ENCODE data around the gene SMIM10.
"Not testable (repeated sequence)": the region's sequence is repeated elsewhere in the genome, so short reads cannot be mapped to it uniquely, and the experiment has no call there.

SMIM10 gene

DNA sequence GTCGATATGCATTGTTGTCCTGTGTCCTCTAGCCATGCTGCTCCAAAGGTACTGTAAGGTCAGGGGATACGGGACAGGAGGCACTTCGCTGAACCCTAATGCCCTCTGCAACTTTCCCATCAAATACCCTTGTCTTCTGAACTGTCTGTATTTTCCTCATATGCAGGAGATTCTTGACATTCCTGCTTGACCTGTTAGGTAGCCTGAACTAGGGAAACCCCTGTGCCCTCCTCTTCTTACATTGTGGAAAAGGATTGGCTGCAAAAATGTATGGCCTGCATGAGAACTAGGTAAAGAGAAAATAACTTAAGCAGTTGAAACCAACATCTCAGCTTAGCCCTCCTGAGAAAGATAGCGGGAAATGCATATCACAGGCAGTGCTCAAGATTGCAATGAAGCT lies 20.1 kb downstream of the SMIM10 start:
- DNase-seq (ENCODE audit: low read depth in 2 of 2): no peak

- no peak for DNase-seq (ENCODE audit: low read depth in 2 of 2)
Measured at GRCh38 chrX:135015523-135016245, 24.9 kb downstream of the SMIM10 start.

- DNase-seq (ENCODE audit: low read depth in 2 of 2): not testable (repeated sequence)
Measured at GRCh38 chrX:135019890-135020289, 29.1 kb downstream of the SMIM10 start.

- not testable (repeated sequence) for DNase-seq (ENCODE audit: low read depth in 2 of 2)
Measured at GRCh38 chrX:135023791-135024190, 33.0 kb downstream of the SMIM10 start.

- DNase-seq (ENCODE audit: low read depth in 2 of 2): no peak
Measured at GRCh38 chrX:135024526-135024925, 33.7 kb downstream of the SMIM10 start.

DNA sequence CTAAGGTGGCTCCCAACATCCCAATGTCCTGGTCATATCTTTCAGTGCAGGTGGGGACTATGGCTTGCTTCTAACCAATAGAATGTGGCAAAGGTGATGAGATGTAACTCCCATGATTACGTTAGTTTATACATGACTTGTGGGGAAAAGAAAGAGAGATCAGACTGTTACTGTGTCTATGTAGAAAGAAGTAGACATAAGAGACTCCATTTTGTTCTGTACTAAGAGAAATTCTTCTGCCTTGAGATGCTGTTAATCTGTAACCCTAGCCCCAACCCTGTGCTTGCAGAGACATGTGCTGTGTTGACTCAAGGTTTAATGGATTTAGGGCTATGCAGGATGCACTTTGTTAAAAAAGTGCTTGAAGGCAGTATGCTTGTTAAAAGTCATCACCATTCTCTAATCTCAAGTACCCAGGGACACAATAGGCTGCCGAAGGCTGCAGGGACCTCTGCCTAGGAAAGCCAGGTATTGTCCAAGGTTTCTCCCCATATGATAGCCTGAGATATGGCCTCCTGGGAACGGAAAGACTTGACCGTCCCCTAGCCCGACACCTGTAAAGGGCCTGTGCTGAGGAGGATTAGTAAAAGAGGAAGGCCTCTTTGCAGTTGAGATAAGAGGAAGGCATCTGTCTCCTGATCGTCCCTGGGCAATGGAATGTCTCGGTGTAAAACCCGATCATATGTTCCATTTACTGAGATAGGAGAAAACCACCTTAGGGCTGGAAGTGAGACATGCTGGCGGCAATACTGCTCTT lies 39.6 kb downstream of the SMIM10 start:
- DNase-seq (ENCODE audit: low read depth in 2 of 2): not testable (repeated sequence)

DNA sequence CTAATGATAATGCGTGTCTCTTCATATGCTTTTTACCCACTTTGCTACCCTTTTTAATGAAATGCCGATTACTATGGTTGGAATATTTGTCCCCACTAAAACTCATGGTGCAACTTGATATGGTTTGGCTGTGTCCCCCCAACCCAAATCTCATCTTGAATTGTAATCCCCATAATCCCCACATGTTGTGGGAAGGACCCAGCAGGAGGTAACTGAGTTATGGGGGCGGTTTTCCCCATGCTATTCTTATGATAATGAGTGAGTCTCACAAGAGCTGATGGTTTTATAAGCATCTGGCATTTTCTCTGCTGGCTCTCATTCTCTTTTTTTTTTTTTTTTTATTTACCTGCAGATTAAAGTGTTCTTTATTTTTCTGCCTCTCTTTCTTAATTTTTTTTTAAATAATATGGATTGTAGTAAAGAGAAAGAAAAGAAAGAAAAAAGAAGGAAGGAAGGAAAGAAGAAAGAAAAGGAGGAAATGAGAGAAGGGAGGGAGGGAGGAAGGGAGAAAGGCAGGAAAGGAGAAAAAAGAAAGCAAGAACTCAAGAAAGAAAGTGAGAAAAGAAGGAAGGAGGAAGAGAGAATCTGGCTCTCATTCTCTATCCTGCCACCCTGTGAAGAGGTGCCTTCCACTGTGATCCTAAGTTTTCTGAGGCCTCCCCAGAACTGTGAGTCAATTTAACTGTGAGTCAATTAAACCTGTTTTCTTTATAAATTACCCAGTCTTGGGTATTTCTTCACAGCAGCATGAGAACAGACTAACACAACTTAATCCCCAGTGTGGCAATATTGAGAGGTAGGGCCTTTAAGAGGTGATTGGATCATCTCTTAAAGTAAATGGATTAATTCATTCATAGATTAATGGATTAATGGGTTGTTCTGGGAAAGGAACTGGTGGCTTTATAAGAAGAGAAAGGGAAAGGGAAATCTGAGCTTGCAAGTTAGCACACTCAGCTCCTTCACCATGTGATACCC lies 50.6 kb downstream of the SMIM10 start:
- not testable (repeated sequence) for DNase-seq (ENCODE audit: low read depth in 2 of 2)

All from stimulated activated CD8-positive, alpha-beta memory T cell treated with anti-CD3 and anti-CD28 coated beads, Interleukin-7, amount 100 ng/mL, for 1 hour (primary cell).